Measurements from ENCODE around the gene TSEN34.

GRCh38 chr19:54189145-54189734 lies 1.9 kb upstream of the TSEN34 start, which contains the start of gene MBOAT7:
- TF ChIP-seq POLR2A (IDR thresholded peaks at IDR 0.05): peak in 1 of 2 donors; percentile 70
- peak in 1 of 2 donors; percentile 70 for TF ChIP-seq POLR2AphosphoS5 (IDR thresholded peaks at IDR 0.05; ENCODE audit: insufficient read depth in 1 of 2, low read depth in 1 of 2)
- peak in 2 of 3 experiments; percentile 12 to 21 for TF ChIP-seq CTCF (IDR thresholded peaks at IDR 0.05)
